Stimulated activated effector memory CD8-positive, alpha-beta T cell treated with anti-CD3 and anti-CD28 coated beads, Interleukin-12 subunit alpha, Interleukin-12 subunit beta, amount 100 ng/mL, for 72 hours (primary cell): ENCODE results near the gene SEMA3E.
"Not testable (repeated sequence)": the region's sequence is repeated elsewhere in the genome, so short reads cannot be mapped to it uniquely, and the experiment has no call there.

Experiments
- ATAC-seq: fragments of 150-1000 bp; cut with Tn5 transposase; 2 replicates; pipeline ENCODE4 v1.10.0; 2021
- DNase-seq, 2 donors: peaks; one replicate each; pipeline ENCODE4 v3.0.0; 2021 to 2022; ENCODE audit warnings: low spot score in 2 of 2
- H3K27ac Mint-ChIP-seq: one replicate; pipeline ENCODE4 v1.8.0; 2022; ENCODE audit warnings: mild to moderate bottlenecking, mixed read lengths
- H3K36me3 Mint-ChIP-seq: one replicate; pipeline ENCODE4 v1.8.0; 2022; ENCODE audit warnings: mild to moderate bottlenecking, mixed read lengths
- H3K4me1 Mint-ChIP-seq: one replicate; pipeline ENCODE4 v1.8.0; 2022; ENCODE audit warnings: mixed read lengths
- H3K4me3 Mint-ChIP-seq: one replicate; pipeline ENCODE4 v1.8.0; 2022; ENCODE audit warnings: mild to moderate bottlenecking, mixed read lengths
- H3K9me3 Mint-ChIP-seq: one replicate; pipeline ENCODE4 v1.8.0; 2022; ENCODE audit warnings: mixed read lengths

Gene SEMA3E

GRCh38 chr7:83466187-83466923 lies 182.6 kb downstream of the SEMA3E start:
- peaks cover 16% of the 10 kb centered on the region for H3K9me3 Mint-ChIP-seq
- no peaks in the 10 kb centered on the region for H3K4me1 Mint-ChIP-seq
- ATAC-seq = no peak
- no peak for DNase-seq
- no peak overlapping the region for H3K27ac Mint-ChIP-seq
- no peaks in the 10 kb centered on the region for H3K36me3 Mint-ChIP-seq
- no peak overlapping the region for H3K4me3 Mint-ChIP-seq

GRCh38 chr7:83465643-83466042 lies 183.3 kb downstream of the SEMA3E start:
- Mint-ChIP-seq H3K36me3 (no peaks in the 10 kb centered on the region), H3K27ac (no peak overlapping the region), H3K4me3 (no peak overlapping the region), H3K9me3 (peaks cover 23% of the 10 kb centered on the region), H3K4me1 (no peaks in the 10 kb centered on the region)
- DNase-seq (no peak), ATAC-seq (no peak)

- not testable (repeated sequence) for H3K4me3 Mint-ChIP-seq, H3K4me1 Mint-ChIP-seq, ATAC-seq, DNase-seq, H3K36me3 Mint-ChIP-seq, H3K27ac Mint-ChIP-seq
- peaks cover 29% of the 10 kb centered on the region for H3K9me3 Mint-ChIP-seq
Observed at GRCh38 chr7:83461820-83462219, 187.1 kb downstream of the SEMA3E start.

GRCh38 chr7:83459930-83460653 lies 188.8 kb downstream of the SEMA3E start:
- not testable (repeated sequence) for H3K27ac Mint-ChIP-seq, H3K4me1 Mint-ChIP-seq, DNase-seq, H3K4me3 Mint-ChIP-seq, H3K36me3 Mint-ChIP-seq, ATAC-seq
- peaks cover 26% of the 10 kb centered on the region for H3K9me3 Mint-ChIP-seq

GRCh38 chr7:83459101-83459929 lies 189.6 kb downstream of the SEMA3E start:
- not testable (repeated sequence) for ATAC-seq, H3K36me3 Mint-ChIP-seq, H3K4me3 Mint-ChIP-seq, H3K27ac Mint-ChIP-seq, DNase-seq, H3K4me1 Mint-ChIP-seq
- peaks cover 24% of the 10 kb centered on the region for H3K9me3 Mint-ChIP-seq

- ATAC-seq (no peak), DNase-seq (no peak)
- Mint-ChIP-seq H3K4me3 (no peak overlapping the region), H3K36me3 (no peaks in the 10 kb centered on the region), H3K4me1 (no peaks in the 10 kb centered on the region), H3K27ac (no peak overlapping the region), H3K9me3 (peaks cover 20% of the 10 kb centered on the region)
Observed at GRCh38 chr7:83457022-83457892, 191.7 kb downstream of the SEMA3E start.

GRCh38 chr7:83456413-83456812 lies 192.5 kb downstream of the SEMA3E start:
- no peaks in the 10 kb centered on the region for H3K36me3 Mint-ChIP-seq
- DNase-seq (no peak), ATAC-seq (no peak)
- peaks cover 20% of the 10 kb centered on the region for H3K9me3 Mint-ChIP-seq
- H3K4me3 Mint-ChIP-seq = no peak overlapping the region
- no peak overlapping the region for H3K27ac Mint-ChIP-seq
- no peaks in the 10 kb centered on the region for H3K4me1 Mint-ChIP-seq

GRCh38 chr7:83455612-83456011 lies 193.3 kb downstream of the SEMA3E start:
- ATAC-seq = no peak
- H3K4me1 Mint-ChIP-seq = no peaks in the 10 kb centered on the region
- no peaks in the 10 kb centered on the region for H3K36me3 Mint-ChIP-seq
- no peak for DNase-seq
- peaks cover 12% of the 10 kb centered on the region for H3K9me3 Mint-ChIP-seq
- H3K27ac Mint-ChIP-seq = no peak overlapping the region
- no peak overlapping the region for H3K4me3 Mint-ChIP-seq

- ATAC-seq (no peak), DNase-seq (no peak)
- Mint-ChIP-seq H3K4me1 (no peaks in the 10 kb centered on the region), H3K36me3 (no peaks in the 10 kb centered on the region), H3K9me3 (peaks cover 13% of the 10 kb centered on the region), H3K4me3 (no peak overlapping the region), H3K27ac (no peak overlapping the region)
Observed at GRCh38 chr7:83452256-83452655, 196.7 kb downstream of the SEMA3E start.

GRCh38 chr7:83451501-83452045 lies 197.4 kb downstream of the SEMA3E start:
- Mint-ChIP-seq H3K36me3 (no peaks in the 10 kb centered on the region), H3K27ac (no peak overlapping the region), H3K9me3 (peaks cover 11% of the 10 kb centered on the region), H3K4me1 (no peaks in the 10 kb centered on the region), H3K4me3 (no peak overlapping the region)
- no peak for DNase-seq
- ATAC-seq = no peak

- DNase-seq (no peak), ATAC-seq (no peak)
- Mint-ChIP-seq H3K36me3 (no peaks in the 10 kb centered on the region), H3K4me1 (no peaks in the 10 kb centered on the region), H3K4me3 (no peak overlapping the region), H3K9me3 (peaks cover 13% of the 10 kb centered on the region), H3K27ac (no peak overlapping the region)
Observed at GRCh38 chr7:83449781-83450180, 199.2 kb downstream of the SEMA3E start.

- H3K36me3 Mint-ChIP-seq = no peaks in the 10 kb centered on the region
- no peak overlapping the region for H3K27ac Mint-ChIP-seq
- H3K9me3 Mint-ChIP-seq = peaks cover 22% of the 10 kb centered on the region
- no peak for DNase-seq
- H3K4me1 Mint-ChIP-seq = no peaks in the 10 kb centered on the region
- ATAC-seq = no peak
- H3K4me3 Mint-ChIP-seq = no peak overlapping the region
Observed at GRCh38 chr7:83447681-83448080, 201.3 kb downstream of the SEMA3E start.

- H3K36me3 Mint-ChIP-seq = no peaks in the 10 kb centered on the region
- no peak for DNase-seq
- no peak overlapping the region for H3K27ac Mint-ChIP-seq
- no peaks in the 10 kb centered on the region for H3K4me1 Mint-ChIP-seq
- no peak for ATAC-seq
- no peak overlapping the region for H3K4me3 Mint-ChIP-seq
- peaks cover 22% of the 10 kb centered on the region for H3K9me3 Mint-ChIP-seq
Observed at GRCh38 chr7:83446102-83446669, 202.8 kb downstream of the SEMA3E start.

- H3K27ac Mint-ChIP-seq = no peak overlapping the region
- no peak for DNase-seq
- ATAC-seq = no peak
- H3K4me1 Mint-ChIP-seq = no peaks in the 10 kb centered on the region
- no peak overlapping the region for H3K4me3 Mint-ChIP-seq
- H3K36me3 Mint-ChIP-seq = no peaks in the 10 kb centered on the region
- peaks cover 20% of the 10 kb centered on the region for H3K9me3 Mint-ChIP-seq
Observed at GRCh38 chr7:83442911-83443310, 206.0 kb downstream of the SEMA3E start.
